Uterus (tissue), 4 donors: ENCODE data around the gene EXOC6. TPM values are rescaled to one million over a fixed set of nuclear protein-coding genes. Genes with fewer than 3 reads are reported as not detected.

Experiments
- DNase-seq, 2 donors: peaks; one replicate each; pipeline ENCODE4 v3.0.0-alpha.2; 2019 to 2020
- H3K27ac ChIP-seq, 2 donors: fragments of 200-600 bp; sonication (generic); 1 replicate in 1 of 2; 2 replicates in 1 of 2; pipeline ENCODE4 v1.5.1; 2016 to 2018
- H3K27me3 ChIP-seq, 2 donors: fragments of 200-600 bp; sonication (generic); one replicate each; pipeline ENCODE4 v1.5.1; 2018 to 2019; ENCODE audit warnings: control low read depth in 1 of 2
- H3K36me3 ChIP-seq, 2 donors: fragments of 200-600 bp; sonication (generic); one replicate each; pipeline ENCODE4 v1.5.1; 2019; ENCODE audit warnings: control low read depth in 1 of 2
- H3K4me1 ChIP-seq, 2 donors: fragments of 200-600 bp; sonication (generic); one replicate each; pipeline ENCODE4 v1.5.1; 2018 to 2019; ENCODE audit warnings: control low read depth in 1 of 2
- H3K4me3 ChIP-seq, 2 donors: fragments of 200-600 bp; sonication (generic); 1 replicate in 1 of 2; 2 replicates in 1 of 2; pipeline ENCODE4 v1.5.1; 2018 to 2019; ENCODE audit warnings: mild to moderate bottlenecking in 1 of 2
- H3K9me3 ChIP-seq, 2 donors: fragments of 200-600 bp; sonication (generic); one replicate each; pipeline ENCODE4 v1.5.1; 2019; ENCODE audit warnings: control low read depth in 1 of 2
- POLR2A ChIP-seq, 2 donors: fragments of 450-650 bp; IDR thresholded peaks; one replicate each; pipeline ENCODE4 v1.6.1; 2016; ENCODE audit warnings: antibody characterized with exemption in 2 of 2, mild to moderate bottlenecking in 1 of 2, moderate library complexity in 1 of 2
- intact Hi-C: fragments of 100-400 bp; cut with DNase I; formaldehyde crosslinking; loops from one replicate; pipeline ENCODE4 v1.15.1; 2023; ENCODE audit warnings: low total_unique reads
- total RNA-seq, 4 donors: library from RNA; depleted of rRNA in 3 of 4; stranded (reverse); fragments of >200 nt in 3 of 4; gene quantifications; one replicate each; pipeline versions ENCODE4 v1.1.0 to v1.2.4, GENCODE V29; 2014 to 2023
- TF ChIP-seq, protein P1 (sequence below), 4 experiments: fragments of 200-600 bp in 2 of 4; fragments of 450-650 bp in 2 of 4; sonication (generic) in 2 of 4; IDR thresholded peaks; one replicate each; pipeline ENCODE4 v1.5.1; 2016 to 2019; ENCODE audit warnings: antibody characterized with exemption in 4 of 4, mild to moderate bottlenecking in 2 of 4, moderate library complexity in 1 of 4
- donor health status: DM: yes; HTN: yes; CAD: no.

EXOC6 gene
- total RNA-seq, 4 donors from 2014 or later = 4.9 to 35.4 (median 20.2) TPM

DNA sequence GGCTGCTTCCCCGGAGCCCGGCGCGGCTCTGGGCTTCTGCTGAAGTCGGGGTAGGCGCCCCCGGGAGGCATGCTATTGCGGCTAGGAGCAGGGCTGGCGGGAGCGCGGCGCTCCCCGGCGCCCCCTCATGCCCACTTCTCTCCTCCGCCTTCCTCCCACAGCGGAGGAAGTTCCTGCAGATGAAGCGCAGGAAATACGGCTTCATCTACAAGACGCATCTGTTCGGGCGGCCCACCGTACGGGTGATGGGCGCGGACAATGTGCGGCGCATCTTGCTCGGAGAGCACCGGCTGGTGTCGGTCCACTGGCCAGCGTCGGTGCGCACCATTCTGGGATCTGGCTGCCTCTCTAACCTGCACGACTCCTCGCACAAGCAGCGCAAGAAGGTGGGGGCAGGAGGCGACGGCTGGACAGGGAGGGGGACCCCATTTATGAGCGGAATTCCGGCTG is 225.9 kb downstream of the EXOC6 start:
- H3K9me3 ChIP-seq = no peaks in the 10 kb centered on the region
- peak overlapping the region in 1 of 2 donors; percentile 5 for H3K4me3 ChIP-seq
- H3K4me1 ChIP-seq = peaks cover 0 to 14% of the 10 kb centered on the region in 2 donors
- H3K27me3 ChIP-seq = peaks cover 0 to 29% of the 10 kb centered on the region in 2 donors
- TF ChIP-seq POLR2A (IDR thresholded peaks at IDR 0.05) = no peak
- TF ChIP-seq, protein P1, sequence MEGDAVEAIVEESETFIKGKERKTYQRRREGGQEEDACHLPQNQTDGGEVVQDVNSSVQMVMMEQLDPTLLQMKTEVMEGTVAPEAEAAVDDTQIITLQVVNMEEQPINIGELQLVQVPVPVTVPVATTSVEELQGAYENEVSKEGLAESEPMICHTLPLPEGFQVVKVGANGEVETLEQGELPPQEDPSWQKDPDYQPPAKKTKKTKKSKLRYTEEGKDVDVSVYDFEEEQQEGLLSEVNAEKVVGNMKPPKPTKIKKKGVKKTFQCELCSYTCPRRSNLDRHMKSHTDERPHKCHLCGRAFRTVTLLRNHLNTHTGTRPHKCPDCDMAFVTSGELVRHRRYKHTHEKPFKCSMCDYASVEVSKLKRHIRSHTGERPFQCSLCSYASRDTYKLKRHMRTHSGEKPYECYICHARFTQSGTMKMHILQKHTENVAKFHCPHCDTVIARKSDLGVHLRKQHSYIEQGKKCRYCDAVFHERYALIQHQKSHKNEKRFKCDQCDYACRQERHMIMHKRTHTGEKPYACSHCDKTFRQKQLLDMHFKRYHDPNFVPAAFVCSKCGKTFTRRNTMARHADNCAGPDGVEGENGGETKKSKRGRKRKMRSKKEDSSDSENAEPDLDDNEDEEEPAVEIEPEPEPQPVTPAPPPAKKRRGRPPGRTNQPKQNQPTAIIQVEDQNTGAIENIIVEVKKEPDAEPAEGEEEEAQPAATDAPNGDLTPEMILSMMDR (IDR thresholded peaks at IDR 0.05) = no peak
- intact Hi-C loops = no loop called here
- no peaks in the 10 kb centered on the region for H3K36me3 ChIP-seq
- DNase-seq = no peak
- H3K27ac ChIP-seq = no peak overlapping the region

DNA sequence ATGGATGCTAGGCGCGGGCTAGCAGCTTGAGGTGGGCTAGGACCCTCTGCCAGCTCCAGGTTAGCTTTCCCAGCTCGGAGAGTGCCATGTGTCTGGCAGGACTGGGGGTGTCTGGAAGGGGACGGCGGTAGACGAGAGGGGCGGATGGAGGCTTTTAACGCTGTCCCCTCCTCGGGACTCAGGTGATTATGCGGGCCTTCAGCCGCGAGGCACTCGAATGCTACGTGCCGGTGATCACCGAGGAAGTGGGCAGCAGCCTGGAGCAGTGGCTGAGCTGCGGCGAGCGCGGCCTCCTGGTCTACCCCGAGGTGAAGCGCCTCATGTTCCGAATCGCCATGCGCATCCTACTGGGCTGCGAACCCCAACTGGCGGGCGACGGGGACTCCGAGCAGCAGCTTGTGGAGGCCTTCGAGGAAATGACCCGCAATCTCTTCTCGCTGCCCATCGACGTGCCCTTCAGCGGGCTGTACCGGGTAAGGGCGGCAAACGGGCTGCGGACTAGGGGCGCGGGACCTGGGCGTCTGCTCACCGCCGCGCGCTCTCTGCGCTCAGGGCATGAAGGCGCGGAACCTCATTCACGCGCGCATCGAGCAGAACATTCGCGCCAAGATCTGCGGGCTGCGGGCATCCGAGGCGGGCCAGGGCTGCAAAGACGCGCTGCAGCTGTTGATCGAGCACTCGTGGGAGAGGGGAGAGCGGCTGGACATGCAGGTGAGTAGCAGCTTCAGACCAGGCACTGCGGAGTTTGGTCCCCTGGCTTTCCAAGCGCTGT is 226.5 kb downstream of the EXOC6 start:
- TF ChIP-seq POLR2A (IDR thresholded peaks at IDR 0.05) = no peak
- TF ChIP-seq, protein P1 (IDR thresholded peaks at IDR 0.05) = no peak
- Histone ChIP-seq H3K27me3 (peaks cover 0 to 29% of the 10 kb centered on the region in 2 donors), H3K27ac (no peak overlapping the region), H3K4me1 (peaks cover 0 to 14% of the 10 kb centered on the region in 2 donors), H3K36me3 (no peaks in the 10 kb centered on the region), H3K4me3 (no peak overlapping the region), H3K9me3 (no peaks in the 10 kb centered on the region)
- DNase-seq = no peak
- intact Hi-C loops = no loop called here

DNA sequence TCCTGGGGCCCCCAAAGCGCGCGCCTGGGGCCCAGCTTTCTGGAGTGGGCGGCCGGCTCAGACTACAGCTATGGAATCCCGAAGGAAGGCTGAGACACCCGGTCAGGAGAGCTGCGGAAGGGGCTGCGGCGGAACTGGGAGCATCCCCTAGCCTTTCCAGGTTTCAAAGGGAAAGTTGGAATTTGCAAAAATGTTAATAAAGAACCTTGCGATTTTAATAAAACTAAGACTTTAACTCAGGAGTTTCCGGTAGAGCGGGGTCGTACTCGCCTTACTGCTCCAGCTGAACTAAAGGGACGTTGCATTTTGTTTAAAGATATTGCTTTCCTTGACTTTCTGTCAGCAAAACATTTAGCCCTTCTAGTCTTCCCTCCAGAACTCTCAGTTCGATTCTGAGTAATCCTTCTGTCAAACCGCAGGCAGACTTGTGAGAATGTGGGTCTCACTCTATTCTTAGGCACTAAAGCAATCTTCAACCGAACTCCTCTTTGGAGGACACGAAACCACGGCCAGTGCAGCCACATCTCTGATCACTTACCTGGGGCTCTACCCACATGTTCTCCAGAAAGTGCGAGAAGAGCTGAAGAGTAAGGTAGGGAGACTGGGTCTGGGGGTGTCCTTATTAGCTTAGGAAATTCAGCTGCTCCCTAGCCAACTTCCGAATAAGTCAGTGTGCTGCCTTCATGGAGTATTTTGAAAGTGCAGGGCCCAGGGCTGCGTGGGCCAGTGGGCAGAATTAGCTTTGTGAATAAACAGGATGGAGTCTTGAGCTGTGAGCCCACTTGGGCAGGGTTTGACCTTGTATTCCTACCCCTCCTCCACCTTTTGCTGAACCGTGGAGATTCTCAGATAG is 227.3 kb downstream of the EXOC6 start:
- TF ChIP-seq, protein P1 (IDR thresholded peaks at IDR 0.05) = no peak
- no peak for TF ChIP-seq POLR2A (IDR thresholded peaks at IDR 0.05)
- intact Hi-C loops = no loop called here
- Histone ChIP-seq H3K4me3 (no peak overlapping the region), H3K9me3 (no peaks in the 10 kb centered on the region), H3K27me3 (peaks cover 0 to 29% of the 10 kb centered on the region in 2 donors), H3K27ac (no peak overlapping the region), H3K4me1 (peaks cover 0 to 14% of the 10 kb centered on the region in 2 donors), H3K36me3 (no peaks in the 10 kb centered on the region)
- DNase-seq = no peak

DNA sequence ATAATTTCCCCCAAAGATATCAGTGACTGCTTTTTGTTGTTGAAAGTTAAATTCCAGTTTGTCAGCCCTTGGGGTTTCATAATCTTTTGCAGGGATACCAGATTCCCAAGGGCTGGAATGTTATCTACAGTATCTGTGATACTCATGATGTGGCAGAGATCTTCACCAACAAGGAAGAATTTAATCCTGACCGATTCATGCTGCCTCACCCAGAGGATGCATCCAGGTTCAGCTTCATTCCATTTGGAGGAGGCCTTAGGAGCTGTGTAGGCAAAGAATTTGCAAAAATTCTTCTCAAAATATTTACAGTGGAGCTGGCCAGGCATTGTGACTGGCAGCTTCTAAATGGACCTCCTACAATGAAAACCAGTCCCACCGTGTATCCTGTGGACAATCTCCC is 228.6 kb downstream of the EXOC6 start:
- TF ChIP-seq, protein P1 (IDR thresholded peaks at IDR 0.05) = no peak
- TF ChIP-seq POLR2A (IDR thresholded peaks at IDR 0.05) = no peak
- Histone ChIP-seq H3K9me3 (no peaks in the 10 kb centered on the region), H3K4me3 (no peak overlapping the region), H3K27me3 (peaks cover 0 to 29% of the 10 kb centered on the region in 2 donors), H3K36me3 (no peaks in the 10 kb centered on the region), H3K4me1 (peaks cover 0 to 14% of the 10 kb centered on the region in 2 donors), H3K27ac (no peak overlapping the region)
- no peak for DNase-seq
- intact Hi-C loops = no loop called here
